Stomach smooth muscle (tissue), 2 donors: ENCODE data around the gene FUT3.

ENCODE experiments used
- H3K27ac ChIP-seq: one replicate; pipeline ENCODE4 v1.7.0; 2013; ENCODE audit warnings: mild to moderate bottlenecking, low read length, inconsistent platforms
- H3K27me3 ChIP-seq, 2 donors: one replicate each; pipeline ENCODE4 v1.7.0; 2013; ENCODE audit warnings: low read length in 2 of 2; ENCODE audit not compliant: insufficient read depth in 2 of 2, control insufficient read depth in 1 of 2
- H3K36me3 ChIP-seq, 2 donors: one replicate each; pipeline ENCODE4 v1.7.0; 2013; ENCODE audit warnings: low read length in 2 of 2; ENCODE audit not compliant: control insufficient read depth in 2 of 2, insufficient read depth in 2 of 2
- H3K4me1 ChIP-seq: one replicate; pipeline ENCODE4 v1.7.0; 2013; ENCODE audit warnings: low read length; ENCODE audit not compliant: control insufficient read depth, insufficient read depth
- H3K4me3 ChIP-seq, 2 donors: one replicate each; pipeline ENCODE4 v1.7.0; 2013; ENCODE audit warnings: low read length in 2 of 2
- H3K9ac ChIP-seq, 2 donors: one replicate each; pipeline ENCODE4 v1.7.0; 2013; ENCODE audit warnings: low read length in 2 of 2, mild to moderate bottlenecking in 1 of 2
- H3K9me3 ChIP-seq, 2 donors: one replicate each; pipeline ENCODE4 v1.7.0; 2013; ENCODE audit warnings: low read length in 2 of 2; ENCODE audit not compliant: control insufficient read depth in 2 of 2
- donor health status: healthy.
- donor health status: Pancreatic carcinoma.

FUT3 gene

GRCh38 chr19:5806133-5806489 is 45.1 kb downstream of the FUT3 start:
- peaks cover 4 to 9% of the 10 kb centered on the region in 2 donors for H3K27me3 ChIP-seq
- peaks cover 23% of the 10 kb centered on the region for H3K4me1 ChIP-seq
- no peaks in the 10 kb centered on the region for H3K9me3 ChIP-seq
- H3K36me3 ChIP-seq, result no peaks in the 10 kb centered on the region
- H3K4me3 ChIP-seq, result peak overlapping the region; percentile 71 to 74
- H3K27ac ChIP-seq, result peak overlapping the region; percentile 86
- H3K9ac ChIP-seq, result peak overlapping the region; percentile 7 to 29

DNA sequence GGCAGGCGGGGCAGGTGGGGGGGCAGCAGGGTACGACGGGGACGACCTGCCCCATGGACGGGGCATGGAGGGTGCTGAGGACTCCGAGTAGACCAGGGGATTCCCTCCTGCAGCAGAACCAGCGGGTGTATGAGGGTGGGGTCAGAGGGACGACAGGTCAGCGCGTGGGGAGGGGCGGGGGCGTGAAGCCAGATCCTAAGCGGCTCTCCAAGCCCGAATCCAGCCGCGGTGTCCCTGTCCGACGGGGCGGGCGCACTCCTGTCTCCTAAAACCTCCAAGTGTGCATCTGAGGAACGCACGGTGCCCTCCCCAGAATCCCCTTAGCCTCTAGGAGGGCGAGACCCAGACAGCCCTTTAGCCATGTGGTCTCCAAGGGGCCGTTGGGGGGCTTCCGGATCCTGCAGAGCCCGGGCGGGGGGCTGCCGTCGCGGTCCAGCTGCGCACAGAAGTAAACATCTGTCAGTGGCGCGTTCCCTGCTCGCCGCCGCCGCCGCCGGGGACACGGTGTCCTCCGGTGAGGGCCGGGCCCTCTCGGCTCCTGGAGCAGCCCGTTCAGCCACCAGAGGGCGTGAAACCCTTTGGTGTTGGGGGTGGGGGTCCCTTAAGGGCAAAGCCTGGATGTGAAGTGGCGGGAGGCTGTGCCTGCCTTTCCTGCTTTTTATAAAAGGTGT is 45.7 kb downstream of the FUT3 start:
- H3K9me3 ChIP-seq, result no peaks in the 10 kb centered on the region
- H3K27ac ChIP-seq, result peak overlapping the region; percentile 86
- H3K4me3 ChIP-seq, result peak overlapping the region; percentile 71 to 74
- peaks cover 24% of the 10 kb centered on the region for H3K4me1 ChIP-seq
- H3K9ac ChIP-seq, result peak overlapping the region; percentile 51 to 53
- no peaks in the 10 kb centered on the region for H3K36me3 ChIP-seq
- peaks cover 4 to 9% of the 10 kb centered on the region in 2 donors for H3K27me3 ChIP-seq

GRCh38 chr19:5804516-5805461 is 46.5 kb downstream of the FUT3 start, which contains the start of gene NRTN:
Gene NRTN, plus strand, starts transcription at chr19:5805067. Its CDS starts 19,099 bp downstream, at chr19:5824166.
- Histone ChIP-seq H3K9me3 (no peaks in the 10 kb centered on the region), H3K27ac (peak within 1 kb of the TSS; percentile 86), H3K4me3 (peak within 1 kb of the TSS; percentile 71 to 74), H3K27me3 (peaks cover 4 to 9% of the 10 kb centered on the region in 2 donors), H3K36me3 (no peaks in the 10 kb centered on the region), H3K9ac (peak within 1 kb of the TSS; percentile 51 to 53), H3K4me1 (peaks cover 28% of the 10 kb centered on the region)

DNA sequence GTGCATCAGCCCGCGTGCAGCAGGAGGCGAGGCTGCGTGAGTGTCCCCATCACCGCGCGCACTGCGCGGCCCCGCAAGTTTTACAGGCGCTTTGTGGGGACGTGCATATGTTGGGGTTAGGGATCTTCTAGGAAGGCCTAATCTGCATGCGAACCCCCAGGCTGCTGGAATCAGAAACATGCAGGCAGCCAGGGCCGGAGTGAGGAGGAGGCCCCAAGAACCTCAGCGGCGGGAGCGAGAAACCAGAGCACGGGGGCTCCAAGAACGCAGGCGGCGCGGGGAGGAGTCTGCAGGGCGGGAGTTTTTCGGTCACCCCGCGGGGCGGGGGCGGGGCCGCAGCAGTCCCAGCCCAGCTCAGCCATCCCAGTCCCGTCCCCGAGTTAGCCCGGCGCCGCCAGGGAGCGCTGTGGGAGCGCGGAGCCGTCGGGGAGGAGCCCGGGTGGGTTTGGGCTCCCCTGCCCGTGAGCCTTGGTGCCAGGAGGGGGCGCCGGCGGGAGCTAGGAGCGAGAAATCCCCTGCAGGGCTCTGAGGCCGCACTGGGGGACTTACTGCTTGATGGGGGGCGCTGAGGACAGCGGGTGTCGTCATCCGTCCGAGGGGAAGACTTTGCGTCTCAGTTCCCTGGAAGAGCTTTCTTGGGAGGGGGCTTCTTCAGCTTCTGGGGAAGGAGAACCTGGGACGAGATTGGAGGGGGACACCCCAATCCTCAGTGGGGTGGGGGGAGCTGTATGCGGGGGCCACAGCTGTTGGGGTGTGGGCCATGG is 47.3 kb downstream of the FUT3 start:
- Histone ChIP-seq H3K27ac (peak overlapping the region; percentile 41), H3K27me3 (peaks cover 6 to 9% of the 10 kb centered on the region in 2 donors)

DNA sequence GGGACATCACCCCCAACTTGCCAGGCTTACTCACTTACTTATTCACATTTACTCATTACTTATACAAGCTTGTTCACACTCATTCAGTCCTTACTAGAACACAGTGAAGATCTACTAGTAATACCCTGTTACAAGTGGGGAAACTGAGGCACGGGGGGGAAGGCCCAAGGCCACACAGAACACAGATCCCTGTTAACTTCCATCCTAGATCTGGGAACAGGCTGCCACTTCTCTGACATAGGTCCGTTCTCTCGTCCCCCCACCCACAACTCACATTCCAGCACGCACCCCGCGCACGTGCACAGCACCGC is 47.9 kb downstream of the FUT3 start:
- no peaks in the 10 kb centered on the region for H3K36me3 ChIP-seq
- H3K4me3 ChIP-seq, result peak overlapping the region; percentile 5 to 67
- H3K9ac ChIP-seq, result peak overlapping the region in 1 of 2 donors; percentile 29
- H3K27me3 ChIP-seq, result peaks cover 6 to 9% of the 10 kb centered on the region in 2 donors
- no peak overlapping the region for H3K27ac ChIP-seq
- H3K9me3 ChIP-seq, result no peaks in the 10 kb centered on the region
- peaks cover 28% of the 10 kb centered on the region for H3K4me1 ChIP-seq

More for the DNA sequence above, 47.3 kb downstream of the FUT3 start:
- H3K9me3 ChIP-seq, result no peaks in the 10 kb centered on the region
- peaks cover 28% of the 10 kb centered on the region for H3K4me1 ChIP-seq
- H3K36me3 ChIP-seq, result no peaks in the 10 kb centered on the region
- H3K4me3 ChIP-seq, result peak overlapping the region; percentile 19 to 67
- H3K9ac ChIP-seq, result peak overlapping the region; percentile 29 to 38

DNA sequence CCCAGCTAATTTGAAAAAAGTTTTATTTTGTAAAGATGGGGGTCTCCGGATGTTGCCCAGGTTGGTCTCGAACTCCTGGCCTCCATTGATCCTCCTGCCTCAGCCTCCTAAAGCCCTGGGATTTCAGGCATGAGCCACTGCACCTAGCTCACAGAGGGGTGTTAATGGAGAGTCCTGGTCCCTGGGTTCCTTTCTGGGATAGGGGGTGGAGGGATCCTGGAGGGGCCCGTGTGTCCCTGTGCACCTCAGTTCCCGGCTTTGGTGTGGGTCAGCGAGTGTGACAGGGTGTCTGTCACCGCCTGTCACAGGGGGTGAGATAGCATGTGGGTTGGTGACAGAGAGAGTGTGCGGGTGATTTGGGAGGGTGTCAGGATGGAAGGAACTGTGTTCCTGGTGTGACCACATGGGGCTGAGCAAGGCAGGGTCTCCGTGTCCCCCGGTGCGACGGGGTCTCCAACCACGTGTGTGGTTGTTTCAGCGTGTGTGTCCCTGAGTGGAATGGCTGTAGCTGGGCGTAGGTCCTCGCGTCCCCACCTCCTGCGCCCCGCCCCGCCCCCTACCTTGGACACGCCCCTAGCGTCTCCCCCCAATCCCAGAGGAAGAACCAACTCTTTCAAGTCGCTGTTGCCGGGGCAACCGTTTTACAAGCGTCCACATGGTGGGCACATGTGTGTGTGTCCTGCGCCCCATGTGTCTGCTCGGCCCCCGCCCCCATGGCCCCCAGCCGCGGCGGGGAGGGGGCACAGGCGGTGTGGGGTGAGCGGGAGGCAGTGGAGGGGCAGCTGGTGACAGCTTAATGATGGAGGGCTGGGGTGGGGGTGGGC is 49.2 kb downstream of the FUT3 start:
- peaks cover 6 to 9% of the 10 kb centered on the region in 2 donors for H3K27me3 ChIP-seq
- no peak overlapping the region for H3K9ac ChIP-seq
- H3K4me1 ChIP-seq, result peaks cover 28% of the 10 kb centered on the region
- H3K9me3 ChIP-seq, result no peaks in the 10 kb centered on the region
- H3K4me3 ChIP-seq, result no peak overlapping the region
- H3K27ac ChIP-seq, result no peak overlapping the region
- H3K36me3 ChIP-seq, result no peaks in the 10 kb centered on the region

DNA sequence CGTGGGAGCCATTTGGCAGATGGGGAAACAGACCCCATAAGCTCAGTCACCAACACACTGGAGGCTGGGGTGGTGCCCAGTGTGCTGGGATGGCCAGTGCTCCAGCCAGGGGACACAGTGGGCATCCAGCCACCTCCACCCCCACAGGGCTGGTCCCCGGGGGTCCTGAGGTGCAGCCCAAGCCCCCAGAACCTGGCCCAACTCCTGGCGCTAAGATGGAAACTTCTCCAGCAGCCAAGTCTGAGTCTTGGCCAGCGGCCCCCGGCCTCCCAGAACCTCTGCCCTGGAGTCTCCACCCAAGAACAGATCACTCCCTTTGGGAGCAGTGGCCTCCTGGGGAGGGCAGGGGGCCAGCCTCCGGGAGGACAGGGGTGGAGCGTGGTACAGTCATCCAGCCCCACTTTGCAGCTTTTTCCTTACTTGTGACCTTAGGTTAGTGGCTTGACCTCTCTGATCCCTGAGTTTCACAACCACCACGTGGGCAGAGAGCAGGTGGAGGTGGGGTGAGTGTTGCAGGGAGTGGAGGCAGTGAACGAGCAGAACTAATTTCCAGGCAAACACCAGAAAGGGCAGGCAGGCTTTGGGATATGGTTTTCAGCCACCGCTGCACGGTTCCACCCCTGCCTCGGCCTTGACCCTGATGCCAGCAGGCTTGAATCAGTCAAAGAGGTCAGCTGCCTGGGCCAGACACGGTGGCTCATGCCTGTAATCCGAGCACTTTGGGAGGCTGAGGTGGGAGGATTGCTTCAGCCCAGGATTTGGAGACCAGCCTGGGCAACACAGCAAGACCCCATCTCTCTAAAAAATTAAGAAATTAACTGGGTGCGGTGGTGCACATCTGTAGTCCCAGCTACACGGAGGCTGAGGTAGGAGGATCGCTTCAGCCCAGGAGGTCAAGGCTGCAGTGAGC is 50.6 kb downstream of the FUT3 start:
- H3K9ac ChIP-seq, result no peak overlapping the region
- H3K4me1 ChIP-seq, result peaks cover 21% of the 10 kb centered on the region
- no peak overlapping the region for H3K4me3 ChIP-seq
- no peaks in the 10 kb centered on the region for H3K36me3 ChIP-seq
- peaks cover 6 to 9% of the 10 kb centered on the region in 2 donors for H3K27me3 ChIP-seq
- H3K9me3 ChIP-seq, result no peaks in the 10 kb centered on the region
- H3K27ac ChIP-seq, result no peak overlapping the region

DNA sequence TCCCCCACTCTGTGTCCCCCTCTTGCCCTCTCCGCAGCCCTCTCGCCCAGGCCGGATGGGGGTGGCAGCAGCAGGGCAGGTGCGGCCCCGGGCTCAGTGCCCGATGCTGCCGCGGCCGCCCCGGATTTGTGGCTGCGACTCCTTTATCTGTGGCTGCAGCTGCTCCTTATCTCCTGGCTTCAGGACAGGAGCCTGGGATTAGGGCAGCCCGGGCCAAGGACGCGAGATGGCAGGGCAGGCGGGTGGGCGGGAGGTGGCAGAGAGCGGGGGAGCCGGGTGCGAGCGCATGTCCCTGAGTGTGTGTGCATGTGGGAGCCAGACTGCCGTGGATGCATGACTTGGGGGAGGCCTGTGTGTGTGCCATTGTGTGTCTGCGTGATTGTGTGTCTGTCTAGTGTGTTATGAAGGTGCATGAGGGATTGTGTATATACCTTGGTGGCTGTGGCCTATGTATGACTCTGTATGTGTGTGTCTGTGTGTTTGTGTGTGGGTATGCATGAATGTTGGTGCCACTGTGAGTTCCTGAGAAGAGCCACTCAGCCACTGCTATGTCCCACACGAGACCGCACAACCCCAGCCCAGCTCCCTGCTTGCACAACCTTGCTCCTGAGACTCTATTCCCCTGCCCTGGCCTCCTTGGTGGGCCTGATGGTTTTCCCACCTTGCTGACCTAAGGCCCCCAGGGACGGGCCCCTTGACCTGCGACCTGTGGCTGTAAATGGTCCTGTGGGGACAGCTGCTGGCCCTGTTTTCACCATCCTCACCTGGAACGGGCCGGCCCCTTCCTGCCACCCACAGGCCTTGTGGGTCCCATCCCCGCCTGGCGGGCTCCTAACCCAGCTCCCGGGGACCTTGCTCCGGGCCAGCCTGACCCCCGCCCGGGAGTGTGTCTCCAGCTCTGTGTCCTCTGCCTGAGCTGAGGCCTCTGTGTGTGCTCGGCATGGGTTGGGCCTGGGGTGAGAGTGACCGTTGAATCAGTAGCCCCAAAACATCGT is 51.7 kb downstream of the FUT3 start:
- no peak overlapping the region for H3K27ac ChIP-seq

More for the DNA sequence above, 51.7 kb downstream of the FUT3 start:
- peaks cover 18% of the 10 kb centered on the region for H3K4me1 ChIP-seq
- H3K36me3 ChIP-seq, result no peaks in the 10 kb centered on the region
- H3K9ac ChIP-seq, result no peak overlapping the region
- no peaks in the 10 kb centered on the region for H3K9me3 ChIP-seq
- H3K4me3 ChIP-seq, result no peak overlapping the region
- H3K27me3 ChIP-seq, result peaks cover 6 to 8% of the 10 kb centered on the region in 2 donors
